Activated naive CD8-positive, alpha-beta T cell (primary cell): ENCODE data around the gene GPR26.

Experiments used
- H3K27ac Mint-ChIP-seq: one replicate; pipeline ENCODE4 v1.8.0; 2021; ENCODE audit warnings: mixed read lengths
- H3K27me3 Mint-ChIP-seq: one replicate; pipeline ENCODE4 v1.8.0; 2021; ENCODE audit warnings: mixed read lengths
- H3K36me3 Mint-ChIP-seq: one replicate; pipeline ENCODE4 v1.8.0; 2021; ENCODE audit warnings: mixed read lengths
- H3K4me1 Mint-ChIP-seq: one replicate; pipeline ENCODE4 v1.8.0; 2021; ENCODE audit warnings: low read depth, mixed read lengths
- H3K4me3 Mint-ChIP-seq: one replicate; pipeline ENCODE4 v1.8.0; 2021; ENCODE audit warnings: mild to moderate bottlenecking, mixed read lengths
- H3K9me3 Mint-ChIP-seq: one replicate; pipeline ENCODE4 v1.8.0; 2021; ENCODE audit warnings: low read depth, mixed read lengths

Gene GPR26

GRCh38 chr10:123637326-123637880, 28.8 kb upstream of the GPR26 start:
- Mint-ChIP-seq H3K4me3 (no peak overlapping the region), H3K4me1 (no peaks in the 10 kb centered on the region), H3K27ac (no peak overlapping the region), H3K27me3 (peaks cover 11% of the 10 kb centered on the region), H3K9me3 (no peaks in the 10 kb centered on the region), H3K36me3 (no peaks in the 10 kb centered on the region)

GRCh38 chr10:123639131-123639530, 27.0 kb upstream of the GPR26 start:
- no peak overlapping the region for H3K27ac Mint-ChIP-seq
- no peaks in the 10 kb centered on the region for H3K9me3 Mint-ChIP-seq
- H3K27me3 Mint-ChIP-seq: peaks cover 5% of the 10 kb centered on the region
- no peaks in the 10 kb centered on the region for H3K4me1 Mint-ChIP-seq
- H3K36me3 Mint-ChIP-seq: no peaks in the 10 kb centered on the region
- no peak overlapping the region for H3K4me3 Mint-ChIP-seq

GRCh38 chr10:123640016-123640535, 26.1 kb upstream of the GPR26 start:
- Mint-ChIP-seq H3K27me3 (peaks cover 6% of the 10 kb centered on the region), H3K9me3 (no peaks in the 10 kb centered on the region), H3K4me1 (no peaks in the 10 kb centered on the region), H3K4me3 (no peak overlapping the region), H3K27ac (no peak overlapping the region), H3K36me3 (no peaks in the 10 kb centered on the region)

- Mint-ChIP-seq H3K4me1 (no peaks in the 10 kb centered on the region), H3K4me3 (no peak overlapping the region), H3K9me3 (no peaks in the 10 kb centered on the region), H3K27me3 (peaks cover 6% of the 10 kb centered on the region), H3K36me3 (no peaks in the 10 kb centered on the region), H3K27ac (no peak overlapping the region)
These were observed 23.9 kb upstream of the GPR26 start for GRCh38 chr10:123642293-123642692.

GRCh38 chr10:123642697-123643096, 23.5 kb upstream of the GPR26 start:
- Mint-ChIP-seq H3K36me3 (no peaks in the 10 kb centered on the region), H3K4me1 (no peaks in the 10 kb centered on the region), H3K9me3 (no peaks in the 10 kb centered on the region), H3K27me3 (peaks cover 6% of the 10 kb centered on the region), H3K27ac (no peak overlapping the region), H3K4me3 (no peak overlapping the region)

- Mint-ChIP-seq H3K36me3 (no peaks in the 10 kb centered on the region), H3K4me1 (no peaks in the 10 kb centered on the region), H3K27ac (no peak overlapping the region), H3K9me3 (no peaks in the 10 kb centered on the region), H3K4me3 (no peak overlapping the region), H3K27me3 (peaks cover 6% of the 10 kb centered on the region)
These were observed 22.8 kb upstream of the GPR26 start for GRCh38 chr10:123643315-123643714.

GRCh38 chr10:123645016-123645415, 21.1 kb upstream of the GPR26 start:
- Mint-ChIP-seq H3K4me3 (no peak overlapping the region), H3K4me1 (no peaks in the 10 kb centered on the region), H3K36me3 (no peaks in the 10 kb centered on the region), H3K27me3 (peaks cover 4% of the 10 kb centered on the region), H3K27ac (no peak overlapping the region), H3K9me3 (no peaks in the 10 kb centered on the region)

- no peaks in the 10 kb centered on the region for H3K36me3 Mint-ChIP-seq
- no peaks in the 10 kb centered on the region for H3K4me1 Mint-ChIP-seq
- H3K27ac Mint-ChIP-seq: no peak overlapping the region
- H3K4me3 Mint-ChIP-seq: no peak overlapping the region
- H3K9me3 Mint-ChIP-seq: no peaks in the 10 kb centered on the region
- H3K27me3 Mint-ChIP-seq: peaks cover 4% of the 10 kb centered on the region
These were observed 20.5 kb upstream of the GPR26 start for GRCh38 chr10:123645615-123646014.

GRCh38 chr10:123648595-123648994, 17.6 kb upstream of the GPR26 start:
- no peak overlapping the region for H3K4me3 Mint-ChIP-seq
- peaks cover 4% of the 10 kb centered on the region for H3K27me3 Mint-ChIP-seq
- H3K9me3 Mint-ChIP-seq: no peaks in the 10 kb centered on the region
- no peaks in the 10 kb centered on the region for H3K4me1 Mint-ChIP-seq
- no peaks in the 10 kb centered on the region for H3K36me3 Mint-ChIP-seq
- H3K27ac Mint-ChIP-seq: no peak overlapping the region

GRCh38 chr10:123649676-123650075, 16.5 kb upstream of the GPR26 start:
- Mint-ChIP-seq H3K9me3 (no peaks in the 10 kb centered on the region), H3K27ac (no peak overlapping the region), H3K4me3 (no peak overlapping the region), H3K36me3 (no peaks in the 10 kb centered on the region), H3K27me3 (peaks cover 4% of the 10 kb centered on the region), H3K4me1 (no peaks in the 10 kb centered on the region)

GRCh38 chr10:123651421-123652047, 14.6 kb upstream of the GPR26 start:
- no peak overlapping the region for H3K4me3 Mint-ChIP-seq
- no peaks in the 10 kb centered on the region for H3K36me3 Mint-ChIP-seq
- H3K9me3 Mint-ChIP-seq: no peaks in the 10 kb centered on the region
- H3K27me3 Mint-ChIP-seq: no peaks in the 10 kb centered on the region
- H3K4me1 Mint-ChIP-seq: no peaks in the 10 kb centered on the region
- H3K27ac Mint-ChIP-seq: no peak overlapping the region

- Mint-ChIP-seq H3K4me3 (no peak overlapping the region), H3K27ac (no peak overlapping the region), H3K36me3 (no peaks in the 10 kb centered on the region), H3K27me3 (no peaks in the 10 kb centered on the region), H3K4me1 (no peaks in the 10 kb centered on the region), H3K9me3 (no peaks in the 10 kb centered on the region)
These were observed 10.4 kb upstream of the GPR26 start for GRCh38 chr10:123655751-123656150.

GRCh38 chr10:123663522-123663921, 2.6 kb upstream of the GPR26 start:
- Mint-ChIP-seq H3K4me3 (no peak overlapping the region), H3K9me3 (no peaks in the 10 kb centered on the region), H3K27me3 (peaks cover 4% of the 10 kb centered on the region), H3K36me3 (no peaks in the 10 kb centered on the region), H3K4me1 (no peaks in the 10 kb centered on the region), H3K27ac (no peak overlapping the region)

- no peaks in the 10 kb centered on the region for H3K9me3 Mint-ChIP-seq
- peaks cover 4% of the 10 kb centered on the region for H3K27me3 Mint-ChIP-seq
- no peak overlapping the region for H3K4me3 Mint-ChIP-seq
- no peaks in the 10 kb centered on the region for H3K36me3 Mint-ChIP-seq
- H3K27ac Mint-ChIP-seq: no peak overlapping the region
- no peaks in the 10 kb centered on the region for H3K4me1 Mint-ChIP-seq
These were observed 466 bp upstream of the GPR26 start for GRCh38 chr10:123665491-123666286.

- peaks cover 5% of the 10 kb centered on the region for H3K27me3 Mint-ChIP-seq
These were observed 3.7 kb downstream of the GPR26 start for GRCh38 chr10:123669886-123670285.

More at GRCh38 chr10:123669886-123670285, 3.7 kb downstream of the GPR26 start:
- no peaks in the 10 kb centered on the region for H3K9me3 Mint-ChIP-seq
- no peaks in the 10 kb centered on the region for H3K36me3 Mint-ChIP-seq
- H3K27ac Mint-ChIP-seq: no peak overlapping the region
- no peaks in the 10 kb centered on the region for H3K4me1 Mint-ChIP-seq
- no peak overlapping the region for H3K4me3 Mint-ChIP-seq
